NCI-H226 (cell line): ENCODE results near the gene H6PD.

Experiments
- DNase-seq: peaks from one replicate; pipeline ENCODE4 v3.0.0-alpha.2; 2015

Gene H6PD

DNA sequence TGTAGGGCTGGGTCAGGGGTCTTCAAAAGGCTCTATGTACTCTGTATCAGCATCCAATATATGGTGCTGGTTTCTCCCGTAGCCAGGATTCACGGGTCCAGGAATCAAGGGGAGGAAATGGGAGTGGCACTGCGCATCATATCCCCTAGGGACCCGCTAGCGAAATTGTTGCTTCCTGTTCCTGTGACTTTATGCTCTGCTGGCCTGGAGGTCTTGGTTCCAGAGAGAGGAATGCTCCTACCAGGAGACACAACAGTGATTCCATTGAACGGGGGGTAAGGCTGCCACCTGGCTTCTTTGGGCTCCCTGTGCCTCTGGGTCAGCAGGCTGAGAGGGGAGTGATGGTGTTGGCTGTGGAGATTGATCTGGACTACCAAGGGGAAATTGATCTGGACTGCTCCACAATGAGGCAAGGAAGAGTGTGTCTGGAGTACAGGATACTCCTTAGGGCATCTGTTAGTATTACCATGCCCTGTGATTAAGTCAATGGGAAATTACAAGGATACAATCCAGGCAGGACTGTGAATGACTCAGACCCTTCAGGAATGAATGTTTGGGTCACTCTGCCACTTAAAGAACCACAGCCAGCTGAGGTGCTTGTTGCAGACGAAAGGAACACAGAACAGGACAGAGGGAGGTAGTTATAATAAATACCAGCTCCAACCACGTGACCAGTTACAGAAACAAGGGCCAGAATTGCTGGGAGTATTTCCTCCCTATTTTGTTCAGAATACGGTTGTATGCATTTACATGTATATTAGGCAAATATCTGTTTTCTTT lies 68.4 kb downstream of the H6PD start:
- peak; percentile 90 for DNase-seq

- no peak for DNase-seq
Observed at GRCh38 chr1:9303916-9304315, 69.3 kb downstream of the H6PD start.

DNA sequence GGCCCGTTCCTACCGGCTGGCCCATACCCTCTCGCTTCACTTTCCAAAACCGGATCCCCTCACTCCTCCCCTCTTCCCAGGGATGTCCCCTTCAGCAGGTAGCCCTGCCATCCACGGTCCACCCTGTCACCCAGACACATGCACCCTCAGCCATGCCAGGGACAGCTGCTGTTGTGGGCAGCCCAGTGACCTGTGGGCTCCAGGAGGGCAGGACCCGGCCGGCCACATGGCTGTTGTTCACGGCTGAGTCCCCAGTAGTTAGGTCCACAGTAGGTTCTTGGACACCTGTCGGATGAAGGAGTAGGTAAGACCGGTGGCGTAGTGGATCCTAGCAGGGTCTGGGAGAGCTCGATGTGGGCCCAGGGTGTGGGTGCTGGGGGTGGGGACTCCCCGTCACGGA lies 70.6 kb downstream of the H6PD start:
- no peak for DNase-seq

DNA sequence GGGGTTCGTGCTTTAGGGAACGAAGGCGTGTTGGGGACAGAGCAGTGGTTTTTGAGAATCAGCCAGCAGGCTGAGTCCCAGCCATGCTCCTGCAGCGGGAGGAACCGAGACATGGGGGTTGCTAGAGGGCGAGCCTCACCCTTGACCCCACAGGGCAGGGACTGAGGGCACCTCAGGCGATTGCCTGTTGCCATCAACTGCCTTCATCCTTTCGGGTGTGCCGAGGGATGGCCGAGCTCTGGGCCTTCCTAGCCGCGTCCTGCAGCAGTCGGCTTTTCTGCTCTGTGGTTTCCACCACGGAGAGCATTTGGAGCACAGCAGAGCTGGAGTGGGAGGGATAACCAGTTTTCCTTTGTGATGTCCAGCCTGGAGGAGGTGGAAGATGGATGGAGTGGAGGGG lies 71.4 kb downstream of the H6PD start:
- no peak for DNase-seq

DNA sequence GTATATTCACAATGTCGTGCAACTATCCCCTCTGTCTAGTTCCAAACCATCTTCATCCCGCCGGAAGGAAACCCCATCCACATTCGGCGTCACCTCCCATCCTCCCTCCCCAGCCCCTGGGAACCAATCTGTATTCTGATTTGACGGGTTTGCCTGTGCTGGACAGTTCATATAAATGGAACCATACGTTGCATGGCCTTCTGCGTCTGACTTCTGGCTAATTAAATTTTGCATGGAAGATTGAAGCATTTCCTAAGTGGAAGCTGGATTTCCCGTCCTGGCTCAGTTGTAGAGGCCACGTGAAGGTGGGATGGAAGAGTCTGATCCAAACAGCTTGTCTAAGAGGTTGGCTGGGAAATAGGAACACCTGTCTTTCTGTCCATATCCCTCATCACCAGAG lies 72.7 kb downstream of the H6PD start:
- no peak for DNase-seq

- no peak for DNase-seq
Observed at GRCh38 chr1:9308236-9308785, 73.7 kb downstream of the H6PD start.

- no peak for DNase-seq
Observed at GRCh38 chr1:9309080-9309479, 74.5 kb downstream of the H6PD start.

DNA sequence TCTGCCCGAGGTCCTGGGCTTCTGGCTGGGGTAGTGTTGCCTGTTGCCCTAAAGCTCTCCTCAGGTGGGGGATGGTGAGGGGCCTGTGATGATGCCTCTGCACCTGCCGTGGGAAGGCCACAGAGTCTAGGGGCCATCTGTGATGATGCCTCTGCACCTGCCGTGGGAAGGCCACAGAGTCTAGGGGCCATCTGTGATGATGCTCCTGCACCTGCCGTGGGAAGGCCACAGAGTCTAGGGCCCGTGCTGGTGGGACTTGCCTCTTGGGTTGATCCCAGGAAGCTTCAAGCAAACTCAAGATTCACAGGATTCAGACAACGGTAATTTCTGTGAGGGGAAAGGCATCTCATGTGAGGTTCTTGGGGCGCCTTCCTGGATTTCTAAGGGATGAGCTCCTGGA lies 75.4 kb downstream of the H6PD start:
- no peak for DNase-seq

GRCh38 chr1:9311029-9311428 lies 76.5 kb downstream of the H6PD start:
- no peak for DNase-seq

DNA sequence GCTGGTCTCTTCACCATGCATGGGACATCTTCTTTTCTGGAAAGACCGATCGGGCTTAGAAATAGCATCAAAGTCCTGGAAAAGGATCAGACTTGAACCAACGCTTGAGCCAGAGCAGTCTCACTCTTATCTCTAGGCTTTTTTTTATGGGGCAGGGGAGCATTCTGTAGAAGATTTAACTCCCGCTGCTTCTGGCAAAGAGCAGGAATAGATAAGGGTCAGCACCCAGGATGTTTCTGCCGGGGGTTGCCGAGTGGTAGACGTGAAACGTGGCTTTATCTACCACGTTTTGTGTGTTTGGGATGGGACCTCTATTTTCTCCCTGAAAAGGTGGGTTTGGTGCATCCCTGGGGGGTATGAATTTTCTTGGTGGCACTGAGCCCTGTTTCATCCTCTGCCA lies 76.9 kb downstream of the H6PD start:
- no peak for DNase-seq

- no peak for DNase-seq
Observed at GRCh38 chr1:9312168-9312720, 77.7 kb downstream of the H6PD start.

DNA sequence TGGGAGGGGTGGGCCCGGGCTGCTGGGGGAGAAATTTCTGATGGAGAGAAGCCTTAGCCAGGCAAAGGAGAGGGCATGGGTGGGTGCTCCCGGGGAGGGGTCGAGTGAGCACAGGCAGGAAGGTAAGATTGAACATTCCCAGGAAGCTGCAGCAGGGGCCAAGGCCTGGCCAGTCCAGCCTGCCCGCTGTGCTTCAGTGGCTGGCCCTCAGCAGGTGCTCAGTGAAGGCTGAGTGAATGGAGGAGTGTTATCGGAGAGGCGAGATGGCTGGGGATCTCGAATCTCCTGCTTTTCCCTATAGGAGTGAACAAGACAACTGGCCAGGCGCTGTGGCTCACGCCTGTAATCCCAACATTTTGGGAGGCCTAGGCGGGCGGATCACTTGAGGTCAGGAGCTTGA lies 79.0 kb downstream of the H6PD start:
- DNase-seq, result no peak

DNA sequence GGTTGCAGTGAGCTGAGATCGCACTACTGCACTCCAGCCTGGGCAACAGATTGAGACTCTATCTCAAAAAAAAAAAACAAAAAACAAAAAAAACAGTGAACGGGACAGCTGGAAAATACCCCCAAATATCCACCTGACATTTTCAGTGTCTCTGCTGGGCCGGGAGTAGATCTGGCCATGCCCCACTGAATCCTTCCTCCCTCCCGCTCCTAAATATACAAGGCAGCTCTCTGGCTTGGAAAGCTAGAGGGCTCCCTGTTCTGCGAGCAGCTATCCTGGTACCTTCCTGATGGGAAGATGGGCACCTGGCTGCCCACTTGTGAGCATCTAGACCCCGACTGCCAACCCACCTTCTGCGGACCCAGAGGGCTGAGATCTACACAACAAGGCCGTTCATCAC lies 79.5 kb downstream of the H6PD start:
- no peak for DNase-seq

DNA sequence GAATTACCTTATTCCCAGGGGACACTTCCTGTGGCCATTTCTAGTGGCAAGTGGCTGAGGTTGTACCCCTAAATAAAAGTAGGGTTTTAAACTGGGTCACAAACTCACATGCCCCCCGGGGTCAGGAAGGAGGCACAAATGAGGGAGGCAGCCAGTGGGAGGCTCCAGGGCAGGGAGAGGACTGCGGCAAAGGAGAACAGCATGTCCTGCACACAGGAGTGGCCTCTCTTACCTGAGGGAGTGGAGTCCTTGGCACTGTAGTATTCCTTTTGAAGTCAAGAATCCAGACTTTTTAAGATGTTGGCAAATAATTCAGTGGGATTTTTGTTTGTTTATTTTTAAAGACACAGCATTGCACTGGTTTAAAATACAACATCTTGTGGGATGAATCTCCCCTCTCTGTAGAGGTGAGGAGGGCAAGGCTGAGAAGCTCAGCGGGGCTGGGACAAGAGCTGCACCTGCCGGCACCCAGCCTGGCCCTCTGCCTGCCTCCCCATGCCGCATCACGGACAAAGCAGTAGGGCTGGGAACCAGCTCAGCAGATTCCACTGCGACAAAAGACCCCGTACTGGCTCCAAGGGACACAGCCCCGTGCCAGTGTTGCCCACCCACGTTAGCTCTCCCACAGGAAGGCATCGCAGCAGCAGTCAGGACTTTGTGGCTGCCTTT lies 80.3 kb downstream of the H6PD start:
- DNase-seq, result no peak

GRCh38 chr1:9315411-9316079 lies 81.0 kb downstream of the H6PD start:
- no peak for DNase-seq

DNA sequence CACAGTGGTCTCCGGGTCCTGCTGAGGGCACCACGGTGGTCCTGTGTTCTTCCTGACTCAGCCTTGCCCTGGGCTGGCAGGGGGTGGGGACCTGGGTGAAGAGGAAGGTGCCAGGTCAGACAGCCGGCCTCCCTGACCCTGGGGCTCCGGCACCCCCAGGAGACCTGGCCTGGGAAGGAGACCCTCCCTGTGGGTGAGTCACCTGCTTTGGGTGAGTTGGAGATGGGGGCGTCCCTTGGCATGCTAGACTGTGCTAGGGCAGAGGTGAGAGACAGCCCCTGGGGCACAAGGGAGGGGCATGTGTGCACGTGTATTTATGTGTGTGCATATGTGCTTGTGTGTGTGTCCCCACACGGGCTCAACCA lies 81.5 kb downstream of the H6PD start:
- DNase-seq, result no peak

GRCh38 chr1:9316512-9316911 lies 81.9 kb downstream of the H6PD start:
- DNase-seq, result no peak

DNA sequence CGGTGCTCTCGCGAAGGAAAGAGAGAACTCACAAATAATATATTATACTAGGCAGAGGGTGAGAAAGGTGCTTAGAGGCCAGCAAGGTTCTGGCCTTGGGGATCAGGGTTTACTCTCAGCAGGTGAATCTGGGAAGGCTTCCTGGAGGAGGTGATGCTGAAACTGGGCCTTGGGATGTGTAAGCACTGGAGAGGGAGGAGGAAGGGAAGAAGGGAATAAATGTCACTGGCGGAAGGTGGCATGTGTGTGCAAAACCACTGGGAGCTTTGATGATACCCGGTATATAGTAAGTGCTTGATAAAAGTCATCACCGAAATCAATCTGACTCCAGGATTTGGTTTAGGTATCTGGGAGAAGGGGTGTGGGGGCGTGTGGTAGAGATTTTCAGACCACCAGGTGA lies 82.5 kb downstream of the H6PD start:
- no peak for DNase-seq

DNA sequence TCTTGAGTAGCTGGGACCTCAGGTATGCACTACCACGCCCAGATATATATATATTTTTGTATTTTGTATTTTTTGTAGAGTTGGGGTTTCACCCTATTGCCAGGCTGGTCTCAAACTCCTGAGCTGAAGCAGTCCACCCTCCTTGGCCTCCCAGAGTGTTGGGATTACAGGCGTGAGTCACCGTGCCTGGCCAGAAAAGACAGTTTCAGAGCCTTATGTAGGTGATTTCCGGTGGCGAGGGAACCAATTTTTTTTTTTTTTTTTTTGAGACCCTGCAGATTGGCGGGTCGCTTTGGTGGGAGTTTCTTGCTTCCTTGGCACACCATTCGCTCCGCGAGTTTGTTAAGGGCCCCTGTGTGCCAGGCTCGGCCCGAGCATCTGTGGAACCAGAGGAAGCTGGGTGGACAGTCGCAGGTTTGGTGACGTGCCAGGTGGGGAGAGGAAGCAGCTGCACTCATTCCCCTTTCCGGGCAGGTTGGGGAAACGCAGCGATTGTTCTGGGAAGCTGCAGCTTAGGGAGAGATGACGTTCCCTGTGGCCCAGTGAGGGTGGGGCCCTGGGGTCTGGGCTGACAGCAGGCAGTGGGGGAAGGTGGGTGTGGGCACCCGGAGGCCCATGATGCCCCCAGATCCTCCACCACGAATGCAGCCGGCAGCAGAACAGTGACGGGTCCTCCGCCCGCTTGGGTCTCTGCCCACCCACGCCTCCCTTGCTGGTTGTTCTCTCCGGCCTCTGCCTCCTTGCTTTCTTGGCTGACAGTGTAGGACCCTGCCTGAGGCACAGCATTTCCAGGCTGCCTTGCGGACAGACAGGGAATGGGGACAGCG lies 83.2 kb downstream of the H6PD start:
- no peak for DNase-seq

GRCh38 chr1:9319208-9319788 lies 84.7 kb downstream of the H6PD start:
- no peak for DNase-seq

DNA sequence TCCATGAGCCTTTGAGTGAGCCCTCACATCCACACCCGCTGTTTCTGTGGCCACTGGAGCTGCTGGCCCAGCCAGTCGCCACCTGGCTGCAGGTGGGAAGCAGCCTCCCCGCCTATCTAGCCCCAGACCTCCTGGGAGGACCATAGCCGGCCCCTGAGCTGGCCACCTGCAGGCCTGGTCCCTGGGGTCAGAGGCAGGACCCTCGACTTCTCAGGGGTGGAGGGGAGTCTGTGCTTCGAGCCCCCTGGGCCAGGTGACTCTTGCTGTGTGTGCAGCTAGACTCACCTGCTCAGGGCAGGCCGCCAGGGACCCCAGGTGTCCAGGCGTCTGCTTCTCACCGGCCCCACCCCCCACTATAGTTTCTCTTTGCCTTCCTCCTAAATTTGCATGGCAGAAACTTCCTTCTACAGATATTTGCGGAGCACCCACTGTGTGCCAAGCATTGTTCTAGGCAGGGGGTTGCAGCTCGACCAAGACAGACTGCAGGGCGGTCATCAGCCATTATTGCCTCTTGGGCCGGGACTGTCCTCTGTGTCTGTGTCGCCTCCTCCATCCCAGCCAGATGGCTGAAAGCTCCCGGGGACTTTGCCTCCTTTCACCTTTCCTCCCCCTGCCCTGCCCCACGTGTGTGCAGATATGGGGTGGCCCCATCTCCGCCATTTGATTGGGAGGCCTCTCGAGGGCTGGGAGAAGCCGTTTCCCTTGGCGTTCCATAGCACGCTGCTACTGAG lies 85.4 kb downstream of the H6PD start:
- no peak for DNase-seq
